GM23248 (cell line): ENCODE data around the gene RPL31.

Experiments
- EZH2 ChIP-seq: fragments of 200-600 bp; sonication (generic); IDR thresholded peaks from 2 replicates; pipeline ENCODE4 v1.6.1; 2018; ENCODE audit warnings: antibody characterized with exemption, mild to moderate bottlenecking; ENCODE audit not compliant: insufficient read depth, poor library complexity, severe bottlenecking
- EZH2phosphoT487 ChIP-seq: fragments of 200-600 bp; sonication (generic); IDR thresholded peaks from 2 replicates; pipeline ENCODE4 v1.6.1; 2018; ENCODE audit warnings: antibody characterized with exemption, moderate library complexity, mild to moderate bottlenecking, low read depth; ENCODE audit not compliant: insufficient read depth

DNA sequence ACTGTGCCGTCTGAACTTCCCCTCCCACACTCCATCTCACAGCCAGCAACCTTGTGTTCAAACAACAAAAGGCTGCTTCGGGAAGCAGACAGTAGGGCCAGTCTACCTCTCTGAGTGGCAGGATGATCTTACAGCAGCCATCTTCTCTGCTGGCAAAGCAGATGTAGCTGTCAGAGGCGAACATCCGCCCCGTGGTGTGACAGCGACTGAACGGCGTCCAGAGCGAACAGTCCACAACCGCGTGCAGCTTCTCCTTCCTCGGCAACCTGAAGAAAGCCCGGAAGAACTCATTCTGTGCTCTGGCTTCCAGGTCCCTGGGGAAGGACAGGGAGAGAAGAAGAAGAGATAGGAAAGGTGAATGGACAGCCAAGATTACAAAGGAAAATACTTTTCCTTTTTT lies 38.0 kb downstream of the RPL31 start:
- TF ChIP-seq EZH2phosphoT487: no peak
- TF ChIP-seq EZH2: no peak
